GM12891 (cell line): Measurements from ENCODE around the gene CXCL6.

Experiments used
- PAX5 ChIP-seq: IDR thresholded peaks from 2 replicates; pipeline ENCODE4 v1.6.1; 2011; ENCODE audit warnings: low read length, moderate library complexity, mild to moderate bottlenecking; ENCODE audit not compliant: insufficient read depth, severe bottlenecking
- POLR2A ChIP-seq: IDR thresholded peaks from 2 replicates; pipeline ENCODE4 v1.6.1; 2011; ENCODE audit warnings: low read depth, low read length, control low read depth
- POLR2AphosphoS5 ChIP-seq: IDR thresholded peaks from 2 replicates; pipeline ENCODE4 v1.6.1; 2011; ENCODE audit warnings: low read depth, low read length, control low read depth
- SPI1 ChIP-seq: IDR thresholded peaks from 2 replicates; pipeline ENCODE4 v1.6.1; 2011; ENCODE audit warnings: low read depth, low read length, control low read depth
- TAF1 ChIP-seq: IDR thresholded peaks from 2 replicates; pipeline ENCODE4 v1.6.1; 2011; ENCODE audit warnings: low read depth, low read length, control low read depth

DNA sequence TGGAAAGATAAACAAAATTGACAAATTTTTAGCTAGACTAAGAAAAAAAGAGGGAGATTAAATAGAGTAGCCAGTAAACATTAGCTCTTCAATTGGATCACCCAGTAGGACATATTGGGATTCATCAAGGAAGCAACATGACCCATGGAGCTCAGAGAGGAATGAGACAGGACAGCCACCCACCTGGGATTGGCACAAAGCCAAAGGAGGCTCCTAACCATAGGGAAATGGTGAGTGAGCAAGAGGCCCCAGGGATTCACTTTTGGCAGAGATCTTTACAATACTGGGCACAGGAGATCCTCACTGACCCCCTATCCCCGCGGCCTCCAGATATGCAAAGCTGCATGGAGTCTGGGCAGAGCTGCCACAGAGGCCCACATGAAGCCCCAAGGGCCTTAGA lies 34.8 kb upstream of the CXCL6 start:
- no peak for TF ChIP-seq TAF1
- no peak for TF ChIP-seq POLR2A
- no peak for TF ChIP-seq POLR2AphosphoS5
- TF ChIP-seq SPI1: no peak
- TF ChIP-seq PAX5: no peak
